ENCODE data around the gene RGS12.

The RGS12 gene

DNA sequence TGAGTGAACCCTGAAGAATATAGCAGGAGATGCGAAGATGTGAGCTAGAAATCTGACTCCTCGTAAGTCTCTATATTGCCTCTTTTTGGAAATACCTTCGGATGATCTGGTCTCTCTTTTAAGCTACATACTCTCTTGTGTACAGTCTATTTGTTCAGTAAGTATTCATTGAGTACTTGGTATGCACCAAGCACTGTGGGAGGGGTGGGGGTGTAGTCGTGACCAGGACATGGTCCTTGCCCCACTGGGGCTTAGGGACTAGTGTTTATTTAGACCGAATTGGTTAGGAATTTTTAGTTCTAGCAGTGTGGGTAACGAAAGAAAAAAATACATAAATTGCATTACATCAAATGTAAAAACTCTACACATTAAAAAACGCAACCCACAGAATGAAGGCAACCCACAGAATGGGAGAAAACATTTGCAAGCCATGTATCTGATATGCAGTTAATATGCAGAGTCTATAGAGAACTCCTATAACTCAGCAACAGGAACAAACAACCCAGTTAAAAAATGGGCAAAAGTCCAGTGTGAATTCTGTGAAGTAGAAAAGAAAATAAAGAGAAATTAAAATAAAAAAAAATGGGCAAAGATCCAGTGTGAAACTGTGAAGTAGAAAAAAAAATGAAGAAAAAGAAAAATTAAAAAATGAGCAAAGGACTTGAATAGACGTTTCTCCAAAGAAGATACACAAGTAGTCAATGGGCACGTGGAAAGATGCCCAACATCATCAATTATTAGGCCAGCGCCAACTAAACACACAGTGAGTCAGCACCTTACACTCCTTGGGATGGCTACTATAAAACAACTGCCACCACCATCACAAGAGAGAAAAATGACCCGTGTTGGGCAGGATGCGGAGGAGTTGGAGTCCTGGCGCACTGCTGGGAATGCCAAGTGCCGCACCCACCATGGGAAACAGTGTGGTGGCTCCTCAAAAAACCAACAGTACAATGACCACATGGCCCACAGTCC is 43.8 kb downstream of the RGS12 start:
- no peak for DNase-seq

DNA sequence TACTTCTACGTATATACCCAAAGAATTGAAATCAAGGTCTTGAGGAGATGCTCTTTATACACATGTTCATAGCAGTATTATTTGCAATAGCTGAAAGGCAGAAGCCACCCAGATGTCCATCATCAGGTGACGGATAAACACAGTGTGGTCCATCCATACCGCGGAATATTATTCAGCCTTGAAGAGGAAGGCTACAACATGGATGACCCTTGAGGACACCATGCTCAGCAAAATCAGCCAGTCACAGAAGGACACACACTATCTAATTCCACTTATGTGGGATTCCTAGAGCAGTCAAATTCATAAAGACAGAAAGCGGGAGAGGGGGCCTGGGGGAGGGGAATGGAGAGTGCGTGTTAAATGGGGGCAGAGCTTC is 44.5 kb downstream of the RGS12 start:
- DNase-seq, result no peak

DNA sequence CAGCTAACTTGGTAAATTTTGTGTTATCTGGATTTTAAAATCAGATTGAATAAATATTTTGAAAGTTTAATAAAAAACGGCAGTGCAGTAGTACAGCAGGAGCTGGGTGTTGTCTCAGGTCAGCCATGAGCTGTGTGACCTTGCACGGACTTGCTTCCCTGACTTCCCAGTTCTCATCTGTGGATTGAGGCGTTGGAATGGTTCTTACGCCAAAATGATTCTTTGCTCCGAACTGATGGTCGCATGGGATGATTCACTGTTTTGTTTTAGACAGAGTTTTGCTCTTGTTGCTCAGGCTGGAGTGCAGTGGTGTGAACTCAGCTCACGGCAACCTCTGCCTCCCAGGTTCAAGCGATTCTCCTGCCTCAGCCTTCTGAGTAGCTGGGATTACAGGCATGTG is 45.0 kb downstream of the RGS12 start:
- DNase-seq, result no peak

DNA sequence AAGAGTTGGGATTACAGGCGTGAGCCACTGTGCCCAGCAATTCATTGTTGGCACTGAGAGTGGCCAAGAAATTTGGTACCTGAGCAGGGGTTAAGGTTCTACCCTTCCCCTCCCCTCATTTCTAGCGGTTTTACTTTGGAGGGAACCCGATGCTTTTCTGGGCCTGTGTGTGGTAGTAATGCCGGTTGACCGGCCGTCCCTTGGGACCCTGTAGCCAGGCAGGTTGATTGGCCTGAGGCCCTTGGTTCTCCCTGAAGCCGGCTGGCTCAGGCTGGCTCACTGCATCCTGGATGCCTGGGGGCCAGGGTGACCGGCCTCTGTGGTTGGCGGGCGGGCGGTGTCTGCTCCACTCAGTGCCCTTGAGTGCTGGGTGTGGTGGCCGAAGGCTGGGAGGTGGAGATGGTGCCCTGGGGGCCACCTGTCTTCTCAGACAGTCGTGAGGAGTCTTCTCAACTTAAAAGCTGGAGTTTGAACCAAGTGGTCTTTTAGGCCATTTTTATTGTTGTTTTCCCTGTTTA is 45.6 kb downstream of the RGS12 start:
- no peak for DNase-seq

DNA sequence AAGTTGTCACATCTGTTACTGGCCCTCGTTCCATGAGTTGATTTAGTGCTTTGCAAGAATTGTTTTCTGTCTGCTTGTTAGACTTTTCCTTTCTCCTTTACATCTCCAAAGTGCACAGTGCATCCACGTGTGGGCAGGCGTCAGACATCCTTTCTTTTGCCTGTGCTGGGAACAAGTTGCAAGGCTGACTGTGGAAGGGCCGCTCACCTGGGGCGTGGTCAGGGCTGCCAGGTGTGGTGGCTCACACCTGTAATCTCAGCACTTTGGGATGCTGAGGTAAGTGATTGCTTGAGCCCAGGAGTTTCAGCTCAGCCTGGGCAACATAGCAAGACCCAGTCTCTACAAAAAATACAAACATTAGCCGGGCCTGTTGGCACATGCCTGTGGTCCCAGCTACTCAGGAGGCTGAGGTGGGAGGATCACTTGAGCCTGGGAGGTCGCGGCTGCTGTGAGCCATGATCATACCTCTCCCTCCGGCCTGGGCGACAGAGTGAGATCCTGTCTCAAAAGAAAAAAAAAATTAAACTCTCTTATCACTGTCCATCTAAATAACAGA is 46.2 kb downstream of the RGS12 start:
- DNase-seq, result no peak

DNA sequence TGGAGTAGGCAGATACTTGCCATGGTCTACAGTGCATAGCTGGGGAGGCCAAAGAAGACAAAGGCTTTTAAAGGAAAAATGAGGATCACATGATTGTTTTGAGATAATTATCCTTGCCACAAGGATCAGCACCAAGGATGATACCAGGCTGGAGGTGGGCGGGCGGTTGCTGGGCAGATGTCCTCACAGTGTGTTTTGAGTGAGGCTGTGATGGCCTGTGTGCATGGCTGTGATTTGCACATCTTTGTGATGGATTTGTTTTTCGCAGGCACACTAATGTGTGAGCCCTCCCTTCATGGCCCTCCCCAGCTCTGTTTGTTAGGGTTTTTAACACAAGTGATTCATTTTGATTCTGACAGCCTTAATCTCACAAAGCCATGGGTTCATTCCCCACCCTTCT is 46.8 kb downstream of the RGS12 start:
- DNase-seq, result no peak

DNA sequence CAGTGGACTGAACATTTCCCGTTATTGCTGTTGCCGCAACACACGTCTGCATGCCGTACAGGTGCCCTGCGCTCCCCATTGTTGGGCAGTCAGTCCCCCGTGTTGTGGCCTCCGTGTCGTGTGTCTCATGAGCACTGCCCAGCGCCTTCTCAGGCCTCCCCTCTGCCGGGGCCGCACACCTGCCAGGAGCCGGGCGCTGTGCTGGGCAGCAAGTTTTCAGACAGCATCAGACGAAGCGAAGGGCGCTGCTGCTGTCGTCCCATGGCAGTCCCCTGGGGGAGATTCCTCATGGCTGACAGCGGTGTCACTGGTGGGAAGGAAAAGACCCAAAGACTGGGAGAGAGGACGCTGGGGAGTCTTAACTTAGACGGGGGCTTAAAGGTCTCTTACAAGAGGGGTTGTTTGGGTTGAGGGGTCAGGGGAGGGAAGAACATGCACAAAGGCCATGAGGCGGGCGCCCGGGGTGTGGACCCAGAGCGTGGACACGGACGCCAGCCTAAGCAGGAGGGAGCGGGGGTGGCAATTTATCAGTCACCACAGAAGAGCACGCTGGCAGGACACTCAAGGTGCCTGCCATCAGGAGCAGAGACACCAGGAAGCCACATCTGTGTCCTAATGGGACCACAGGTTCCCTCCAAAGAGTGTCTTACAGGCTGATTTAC is 47.3 kb downstream of the RGS12 start:
- DNase-seq, result no peak

DNA sequence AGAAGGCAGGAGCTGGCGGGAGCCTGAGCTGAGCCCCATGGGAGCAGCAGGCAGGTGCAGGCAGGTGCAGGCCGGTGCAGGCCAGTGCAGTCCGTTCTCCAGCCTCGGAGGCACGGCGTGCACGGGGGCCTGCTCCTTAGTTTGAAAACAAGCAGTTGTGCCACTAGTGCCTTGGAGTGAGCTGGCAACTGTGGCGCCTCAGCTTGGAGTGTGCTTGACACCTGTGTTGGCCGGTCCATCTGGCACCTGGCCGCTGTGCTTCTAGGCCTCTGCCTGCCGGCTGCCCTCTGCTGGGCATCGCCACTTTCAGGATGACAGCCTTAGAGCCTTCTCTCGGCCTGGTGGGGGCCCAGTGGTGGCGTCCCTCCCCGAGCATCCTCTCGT is 47.9 kb downstream of the RGS12 start:
- no peak for DNase-seq

DNA sequence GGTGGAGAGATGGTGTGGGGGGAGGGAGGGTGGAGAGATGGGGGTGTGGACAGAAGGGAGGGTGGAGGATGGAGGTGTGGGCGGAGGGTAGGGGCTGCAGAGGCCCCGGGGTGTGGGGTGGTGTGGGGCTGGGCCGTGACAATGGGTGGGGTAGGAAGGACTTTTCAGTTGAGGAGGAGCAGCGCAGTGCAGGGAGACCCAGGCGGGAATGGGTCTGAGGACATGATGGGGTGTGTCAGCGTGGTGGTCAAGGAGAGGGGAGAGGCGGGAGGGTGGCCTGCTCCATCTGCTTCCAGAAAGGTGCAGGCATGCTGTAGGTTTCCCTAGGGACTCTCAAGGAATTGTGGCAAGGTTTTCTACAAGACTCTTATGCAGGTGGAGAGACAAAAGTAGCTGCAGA is 48.9 kb downstream of the RGS12 start:
- DNase-seq, result no peak

DNA sequence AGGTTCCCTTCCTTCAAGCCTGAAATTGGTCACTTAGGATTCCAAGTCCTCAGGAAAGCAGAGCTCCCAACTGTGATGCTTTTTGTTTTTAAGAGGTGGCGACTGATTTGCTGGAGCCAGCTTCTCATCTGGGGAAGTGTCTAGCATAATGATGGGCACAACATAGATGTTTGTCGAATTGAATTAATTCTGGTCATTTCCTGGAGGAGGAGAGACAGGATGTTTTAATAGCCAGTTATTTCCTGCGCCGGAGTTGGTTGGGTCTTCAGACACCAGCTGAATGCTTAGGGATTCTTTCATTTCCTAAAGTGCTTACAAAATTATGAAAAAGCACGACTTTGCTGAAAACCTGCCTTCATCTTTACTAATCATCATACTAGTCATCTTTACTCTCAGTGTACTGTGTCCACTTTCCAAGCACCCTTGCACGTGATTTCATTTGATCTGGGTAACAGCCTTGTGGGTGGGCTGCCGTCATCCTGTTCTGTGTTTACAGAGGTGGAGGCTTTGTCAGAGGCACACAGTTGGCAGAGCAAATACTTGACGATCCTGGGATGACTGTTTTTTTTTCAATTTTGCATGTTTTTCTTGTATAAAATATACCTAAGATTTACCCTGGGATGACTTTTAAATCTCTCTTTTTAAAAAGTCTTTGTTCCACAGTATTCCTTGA is 49.5 kb downstream of the RGS12 start:
- DNase-seq, result no peak
